AML-193 (cell line): ENCODE data around the gene BANF2.
"Not testable (repeated sequence)": the region's sequence is repeated elsewhere in the genome, so short reads cannot be mapped to it uniquely, and the experiment has no call there.

Experiments
- DNase-seq, 2 experiments: peaks; one replicate each; lab custom pipeline; 2025; lab: John Stamatoyannopoulos, UW

Gene BANF2

DNA sequence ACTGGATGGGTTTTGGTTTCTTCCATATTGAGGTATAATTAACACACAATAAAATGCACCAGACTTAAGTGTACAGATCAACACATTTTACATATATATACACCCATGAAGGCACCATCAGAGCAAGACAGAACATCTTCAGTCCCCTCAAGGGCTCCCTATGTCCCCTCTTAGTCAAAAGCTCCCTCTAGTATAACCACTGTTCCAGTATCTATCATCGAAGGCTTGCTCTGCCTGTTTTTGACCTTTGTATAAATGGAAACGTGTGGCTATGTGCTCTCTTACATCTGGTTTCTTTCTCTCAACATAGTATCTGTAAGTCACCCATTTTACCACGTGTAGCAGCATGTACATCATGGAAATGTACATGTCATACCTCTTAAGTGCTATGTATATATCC, 66.5 kb downstream of the BANF2 start:
- DNase-seq: no peak

DNA sequence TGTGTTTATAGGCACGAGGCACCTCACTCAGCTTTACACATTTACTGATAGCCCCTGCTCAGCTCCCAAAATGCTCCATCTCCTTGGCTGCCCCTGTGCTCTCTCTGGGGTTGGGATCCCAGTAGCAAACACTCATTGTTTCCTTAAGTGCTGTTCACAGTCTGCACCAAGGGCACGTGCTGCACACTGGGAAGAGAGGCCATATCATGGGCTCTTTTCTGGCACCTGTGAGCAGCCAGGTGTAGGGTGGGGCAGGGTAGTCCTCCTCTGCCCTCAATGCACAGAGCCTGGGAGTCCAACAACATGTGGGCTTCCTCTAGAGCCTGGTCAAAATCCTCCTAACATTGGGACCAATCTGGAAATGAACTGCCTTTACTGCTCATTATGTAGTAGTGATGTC, 67.9 kb downstream of the BANF2 start:
- no peak for DNase-seq

DNA sequence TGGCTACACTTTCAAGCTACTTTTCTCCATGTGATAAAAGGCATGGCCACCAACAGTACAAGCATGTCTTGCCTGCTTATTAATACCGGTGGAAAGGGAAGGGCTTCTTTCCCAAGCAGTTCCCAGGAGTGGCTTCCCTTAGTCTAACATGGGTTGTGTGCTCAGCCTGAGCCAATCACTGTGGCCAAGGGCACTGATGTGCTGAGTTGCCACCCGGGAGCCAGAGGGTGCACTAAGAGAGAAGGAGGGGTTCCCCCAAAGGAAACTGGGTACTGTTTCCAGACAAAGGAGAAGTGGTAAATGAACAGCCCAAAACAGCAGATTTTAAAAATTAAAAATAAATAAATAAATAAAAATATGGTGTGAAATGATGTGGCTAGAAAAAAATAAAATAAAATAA, 68.5 kb downstream of the BANF2 start:
- no peak for DNase-seq

DNA sequence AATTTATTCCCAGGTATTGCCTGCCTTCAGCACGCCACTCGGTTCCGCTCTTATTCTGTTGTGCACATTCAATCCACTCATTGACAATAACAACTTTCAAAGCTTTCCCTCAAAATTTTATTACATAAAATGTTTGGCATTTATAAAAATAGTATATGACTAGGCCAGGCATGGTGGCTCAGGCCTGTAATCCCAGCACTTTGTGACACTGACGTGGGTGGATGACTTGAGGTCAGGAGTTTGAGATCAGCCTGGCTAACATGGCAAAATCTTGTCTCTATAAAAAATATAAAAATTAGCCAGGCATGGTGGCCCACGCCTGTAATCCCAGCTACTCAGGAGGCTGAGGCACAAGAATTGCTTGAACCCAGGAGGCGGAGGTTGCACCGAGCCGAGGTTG, 70.0 kb downstream of the BANF2 start:
- not testable (repeated sequence) for DNase-seq

DNA sequence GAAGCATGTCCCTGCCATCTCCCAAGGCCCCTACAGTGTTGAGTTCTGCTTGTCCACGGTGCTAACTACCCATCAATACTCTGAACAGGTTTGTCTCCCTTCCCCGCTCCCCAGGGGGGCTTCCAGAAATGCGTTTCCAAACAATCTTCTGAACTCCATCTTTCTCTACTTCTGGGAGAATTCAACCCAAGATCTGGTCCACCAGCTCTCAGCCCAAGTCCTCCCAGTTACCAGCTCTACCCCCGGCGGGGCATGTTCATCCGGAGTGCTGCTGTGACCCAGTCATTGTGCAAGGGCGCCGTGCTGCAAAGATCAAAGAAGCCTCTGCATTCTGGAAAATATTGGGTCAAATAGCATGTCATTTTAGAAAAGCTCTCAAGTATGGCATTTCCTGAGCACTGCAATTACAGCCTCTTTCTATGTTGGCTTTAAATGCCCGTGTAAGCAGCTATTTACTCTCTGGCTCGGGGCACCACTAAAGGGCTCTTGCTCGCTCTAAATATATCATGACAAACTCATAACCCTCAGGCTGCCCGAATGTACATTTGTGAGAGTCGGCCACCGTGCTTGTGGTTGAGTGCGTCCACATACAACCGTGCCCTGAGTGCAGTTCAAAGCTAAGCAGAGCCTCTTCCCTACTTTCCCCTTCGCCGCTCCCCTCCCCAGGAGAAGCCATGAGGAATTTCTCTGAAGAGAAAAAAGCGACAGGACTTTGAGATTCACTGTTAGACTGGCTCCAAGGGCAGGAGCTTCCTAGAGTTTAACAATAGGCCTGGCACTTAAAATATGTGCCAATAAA, 71.6 kb downstream of the BANF2 start:
- no peak for DNase-seq

DNA sequence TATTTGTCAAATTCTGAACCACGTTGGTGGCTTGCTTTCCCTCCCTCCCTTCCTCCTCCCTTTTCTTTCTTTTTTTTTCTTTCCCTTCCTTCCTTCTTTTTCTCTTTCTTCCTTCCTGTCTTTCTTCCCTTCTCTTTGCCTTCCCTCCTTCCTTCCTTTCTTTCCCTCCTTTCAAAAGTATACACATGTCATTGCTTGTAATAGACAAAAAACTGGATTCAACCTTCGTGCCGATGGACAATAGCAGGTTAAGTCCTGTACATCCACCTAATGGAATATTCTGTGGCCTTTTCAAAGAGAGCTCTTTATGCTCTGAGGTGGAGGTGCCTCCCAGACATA, 72.2 kb downstream of the BANF2 start:
- DNase-seq: no peak

DNA sequence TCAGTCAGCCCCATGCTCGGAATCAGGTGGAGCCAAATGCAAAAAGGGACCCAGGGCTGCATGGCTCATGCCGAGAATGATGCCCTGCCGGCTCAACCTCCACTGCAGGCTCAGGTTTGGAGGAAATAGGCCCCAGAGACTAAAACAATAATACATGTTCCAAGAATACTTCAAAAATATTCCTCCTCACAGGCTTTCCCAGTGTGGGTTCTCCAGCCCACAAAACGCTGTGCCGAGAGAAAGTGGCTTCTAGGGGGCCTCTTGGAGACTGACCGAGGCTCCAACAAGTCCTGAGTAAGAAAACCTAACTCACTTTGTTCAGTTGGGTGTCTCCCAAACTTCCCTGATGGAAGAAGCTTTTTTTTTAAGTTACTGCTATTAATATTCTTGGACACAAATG, 73.9 kb downstream of the BANF2 start:
- no peak for DNase-seq

DNA sequence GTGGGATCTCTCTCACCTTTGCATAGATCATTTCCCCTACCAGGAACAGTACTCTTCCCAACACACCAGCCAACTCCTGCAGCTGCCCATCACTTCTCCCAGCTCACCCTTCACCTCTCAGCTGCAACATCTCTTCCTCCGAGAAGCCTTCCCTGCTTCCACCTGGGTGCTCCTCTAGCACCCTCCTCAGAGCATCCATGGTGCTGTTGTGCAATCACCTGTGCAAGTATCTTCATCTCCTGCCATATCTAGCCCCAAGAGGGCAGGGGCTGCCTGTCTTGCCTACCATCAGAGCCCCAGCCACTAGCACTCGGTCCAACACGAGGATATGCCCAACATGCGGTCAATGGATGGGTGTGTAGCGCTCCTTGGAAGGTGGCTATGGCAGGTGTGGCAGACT, 75.8 kb downstream of the BANF2 start:
- no peak for DNase-seq

DNA sequence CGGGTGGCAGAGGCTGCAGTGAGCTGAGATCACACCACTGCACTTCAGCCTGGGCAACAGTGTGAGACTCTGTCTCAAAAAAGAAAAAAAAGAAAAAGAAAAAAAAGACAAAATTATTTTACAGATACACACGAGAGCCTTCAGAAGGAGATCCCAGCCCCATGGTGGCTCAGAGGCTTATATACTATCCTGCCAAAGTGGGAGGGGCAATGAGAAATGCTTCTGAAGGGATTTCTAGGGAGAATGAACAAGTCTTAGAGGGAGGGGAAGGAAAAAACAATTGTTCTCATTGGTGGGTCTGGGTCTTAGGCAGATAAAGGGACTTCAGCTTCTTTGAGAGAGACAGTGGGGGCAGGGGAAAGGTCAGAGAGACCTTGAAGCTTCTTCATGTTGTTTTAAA, 76.8 kb downstream of the BANF2 start:
- no peak for DNase-seq

DNA sequence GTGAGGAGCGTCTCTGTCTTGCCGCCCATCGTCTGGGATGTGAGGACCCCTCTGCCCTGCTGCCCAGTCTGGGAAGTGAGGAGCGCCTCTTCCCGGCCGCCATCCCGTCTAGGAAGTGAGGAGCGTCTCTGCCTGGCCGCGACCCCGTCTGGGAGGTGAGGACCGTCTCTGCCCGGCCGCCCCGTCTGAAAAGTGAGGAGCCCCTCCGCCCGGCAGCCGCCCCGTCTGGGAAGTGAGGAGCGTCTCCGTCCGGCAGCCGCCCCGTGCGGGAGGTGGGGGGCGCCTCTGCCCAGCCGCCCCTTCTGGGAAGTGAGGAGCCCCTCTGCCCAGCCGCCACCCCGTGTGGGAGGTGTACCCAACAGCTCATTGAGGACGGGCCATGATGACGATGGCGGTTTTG, 79.2 kb downstream of the BANF2 start:
- DNase-seq: not testable (repeated sequence)

DNA sequence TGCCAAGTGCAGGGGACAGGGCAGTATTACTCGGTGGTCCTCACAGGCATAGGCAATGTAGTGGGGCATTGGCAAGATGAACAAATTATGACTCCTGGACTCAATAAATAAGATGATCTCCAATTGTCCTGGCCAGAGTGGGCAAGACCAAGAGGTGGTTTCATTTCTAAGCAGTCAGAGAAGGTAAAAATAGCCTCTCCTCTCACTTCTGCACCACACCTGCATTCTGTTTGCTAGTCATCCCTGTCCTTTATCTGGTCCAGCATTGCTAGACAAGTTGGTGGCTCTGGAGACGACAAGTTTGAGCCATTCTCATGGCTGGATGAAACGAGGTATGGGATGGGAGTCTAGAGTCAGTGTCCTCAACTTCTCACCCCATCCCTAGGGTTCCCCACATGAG, 83.0 kb downstream of the BANF2 start:
- DNase-seq: no peak

DNA sequence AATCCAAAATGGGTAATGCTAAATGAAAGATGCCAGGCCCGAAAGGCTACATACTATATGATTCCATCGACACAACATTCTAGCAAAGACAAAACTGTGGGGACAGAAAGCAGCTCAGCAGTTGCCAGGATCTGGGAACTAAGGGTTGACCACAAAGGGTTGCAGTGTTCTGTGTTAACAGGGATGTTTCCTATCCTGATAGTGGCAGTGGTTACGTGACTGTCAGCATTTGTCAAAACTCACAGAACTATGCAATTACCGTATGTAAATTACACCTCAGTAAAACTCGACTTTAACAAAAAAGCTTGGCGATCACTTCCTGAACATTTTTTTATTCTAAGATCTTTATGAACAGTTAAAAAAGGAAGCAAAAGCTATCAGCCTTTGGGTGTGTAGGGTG, 83.9 kb downstream of the BANF2 start:
- DNase-seq: no peak

DNA sequence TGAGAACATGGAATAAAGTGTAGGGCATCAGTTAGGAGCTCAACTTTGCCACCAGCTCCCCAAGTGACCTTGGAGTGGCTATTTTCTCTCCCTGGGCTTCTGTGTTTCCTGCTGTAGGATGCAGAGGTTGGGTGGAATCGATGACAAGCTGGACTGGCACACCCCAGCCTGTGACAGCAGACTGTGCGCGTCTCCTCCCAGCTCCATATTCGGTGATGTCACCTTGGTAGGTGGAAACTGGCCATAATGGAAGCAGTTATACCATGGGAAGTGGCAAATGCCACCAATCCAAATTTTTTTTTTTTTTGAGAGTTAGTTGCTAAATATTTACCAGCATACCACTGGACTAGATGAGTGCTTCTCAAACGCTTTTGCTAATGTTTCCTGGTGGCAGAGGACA, 85.2 kb downstream of the BANF2 start:
- DNase-seq: no peak
